ENCODE measurements around the gene CRTAC1. TPM values are rescaled to one million over a fixed set of nuclear protein-coding genes. Genes with fewer than 3 reads are reported as not detected.

Gene CRTAC1
- polyA plus RNA-seq (ENCODE audit: insufficient read length in 4 of 4), result 10 to 100 TPM in 3 of 4 donors, 1 to 10 TPM in 1; 4.4 to 52.9 (median 31.3) TPM

DNA sequence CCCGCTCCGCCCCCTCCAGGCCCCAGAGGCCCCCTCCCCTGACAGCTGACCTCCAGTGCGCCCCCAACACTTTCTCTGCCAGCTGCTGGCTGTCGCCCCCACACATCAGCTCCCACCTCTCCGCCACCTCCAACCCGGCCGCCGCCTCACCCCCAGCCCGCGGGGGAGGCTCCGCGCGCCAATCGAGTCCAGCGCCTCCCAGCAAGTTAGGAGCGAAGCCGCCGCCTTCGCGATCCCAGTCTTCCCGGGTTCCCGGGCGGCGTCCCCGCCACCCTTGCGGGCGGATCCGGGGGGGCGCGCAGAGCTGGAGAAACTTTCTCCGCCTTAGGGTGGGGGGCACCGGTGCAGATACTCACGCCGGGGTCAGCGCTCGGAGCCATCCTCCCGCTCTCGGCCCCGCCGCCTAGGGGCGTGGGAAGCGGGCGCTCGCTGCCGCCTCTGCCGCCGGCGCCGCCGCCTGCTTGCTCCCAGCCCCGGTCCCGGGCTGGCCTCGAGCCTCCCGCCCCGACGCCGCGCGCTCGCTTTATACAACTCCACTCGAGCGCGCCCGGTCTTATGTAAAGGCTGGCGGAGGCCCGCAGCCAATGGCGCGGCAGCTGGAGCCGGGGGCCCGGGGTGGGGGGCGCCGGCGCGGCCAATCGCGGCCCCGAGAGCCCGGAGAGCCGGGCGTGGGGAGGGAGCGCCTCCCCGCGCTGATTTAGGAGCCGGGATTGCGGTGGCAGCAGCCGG is at the start of gene CRTAC1:
TSS of gene CRTAC1 (minus strand) at position 529 of the 729 bp plus-strand sequence. CDS start at position 380, 149 bp downstream.
- peak in 3 of 4 donors; percentile 61 to 70 (median 63) for DNase-seq (ENCODE audit: low read depth in 4 of 4, low spot score in 3 of 4)

DNA sequence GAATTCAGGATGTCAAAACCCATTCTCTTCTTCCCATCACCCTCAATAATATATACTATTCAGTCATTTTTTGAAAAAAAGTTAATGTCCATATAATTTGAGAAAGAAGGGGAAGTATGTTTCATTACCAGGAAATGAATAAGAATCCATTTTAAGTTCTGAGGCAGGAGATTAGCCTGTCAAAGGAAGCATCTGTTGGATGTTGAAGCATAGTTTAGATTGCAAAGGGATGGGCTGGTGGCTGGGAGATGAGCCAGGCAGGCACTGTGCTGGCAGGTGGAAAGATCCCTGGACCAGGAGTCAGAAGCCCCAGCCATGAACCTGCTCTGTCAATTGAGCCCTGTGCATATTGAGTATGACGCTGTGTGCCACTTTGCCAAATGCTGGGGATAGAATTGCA is 48.4 kb upstream of the CRTAC1 start:
- no peak for DNase-seq (ENCODE audit: low read depth in 4 of 4, low spot score in 3 of 4)

- no peak for DNase-seq (ENCODE audit: low read depth in 4 of 4, low spot score in 3 of 4)
Measured at GRCh38 chr10:98077223-98077622, 46.8 kb upstream of the CRTAC1 start.

DNA sequence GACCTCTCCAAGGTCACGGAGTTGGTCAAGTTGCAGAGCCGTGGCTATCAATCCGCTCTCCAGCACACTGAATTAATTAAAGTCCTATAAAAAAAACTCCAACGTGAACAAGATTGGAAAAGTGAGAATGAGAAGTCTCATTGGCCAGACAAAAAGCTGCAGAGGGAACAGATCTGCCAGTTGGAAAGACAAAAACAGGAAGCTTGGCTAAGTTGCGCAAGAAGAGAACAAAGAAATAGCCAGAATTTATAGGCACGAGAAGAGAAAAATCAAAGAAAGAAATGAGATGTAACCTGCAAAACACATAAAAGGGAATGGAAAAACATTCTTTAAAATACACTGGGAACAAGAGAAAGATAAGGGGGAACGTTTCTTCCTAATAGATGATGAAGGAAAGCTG is 45.7 kb upstream of the CRTAC1 start:
- DNase-seq (ENCODE audit: low read depth in 4 of 4, low spot score in 3 of 4), result no peak

DNA sequence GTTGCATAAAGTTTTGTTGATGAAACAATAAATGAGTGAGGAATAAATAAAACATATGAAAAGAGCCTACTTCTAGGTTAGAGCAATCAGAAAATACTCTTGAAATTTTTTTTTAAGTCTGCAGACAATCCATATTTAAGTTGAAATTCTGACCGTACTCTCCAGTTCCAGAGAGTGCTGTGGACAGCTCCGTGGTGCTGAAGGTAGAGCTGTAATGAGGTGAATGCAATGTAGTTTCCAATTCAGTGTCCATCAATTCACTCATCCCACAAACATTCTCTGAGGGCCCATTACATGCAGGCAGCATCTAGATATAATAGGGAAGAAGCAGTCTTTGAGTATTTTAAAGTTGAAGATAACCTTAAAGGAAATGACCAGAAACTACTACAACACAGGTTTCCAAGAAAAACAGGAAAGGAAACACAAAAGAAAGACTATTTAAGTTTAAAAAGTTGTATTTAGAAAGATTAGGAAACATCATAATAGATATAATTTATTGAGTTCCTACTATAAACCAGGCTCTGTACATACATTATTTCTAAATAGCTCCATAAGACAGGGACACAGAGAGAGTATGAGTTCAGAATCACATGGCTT is 44.0 kb upstream of the CRTAC1 start:
- DNase-seq (ENCODE audit: low read depth in 4 of 4, low spot score in 3 of 4), result peak in 2 of 4 donors; percentile 12 to 25

DNA sequence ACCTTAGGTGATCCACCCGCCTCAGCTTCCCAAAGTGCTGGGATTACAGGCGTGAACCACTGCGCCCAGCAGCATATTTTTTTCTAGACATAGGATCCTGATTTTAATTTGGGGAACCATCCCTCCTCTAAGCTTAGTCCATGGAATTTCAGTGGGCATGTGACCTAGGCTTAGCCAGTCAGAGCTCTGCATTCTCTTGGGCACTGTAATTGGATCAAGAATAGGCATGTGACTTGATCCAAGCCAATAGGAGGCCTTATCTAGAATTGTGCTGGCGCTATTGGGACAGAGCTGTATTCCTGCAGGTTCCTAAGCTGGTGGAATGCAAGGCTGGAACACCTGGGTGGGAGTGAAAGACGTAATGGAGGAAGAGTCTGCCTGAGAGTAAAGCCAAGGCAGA is 36.7 kb upstream of the CRTAC1 start:
- DNase-seq (ENCODE audit: low read depth in 4 of 4, low spot score in 3 of 4), result no peak

- no peak for DNase-seq (ENCODE audit: low read depth in 4 of 4, low spot score in 3 of 4)
Measured at GRCh38 chr10:98063740-98064027, 33.3 kb upstream of the CRTAC1 start.

DNA sequence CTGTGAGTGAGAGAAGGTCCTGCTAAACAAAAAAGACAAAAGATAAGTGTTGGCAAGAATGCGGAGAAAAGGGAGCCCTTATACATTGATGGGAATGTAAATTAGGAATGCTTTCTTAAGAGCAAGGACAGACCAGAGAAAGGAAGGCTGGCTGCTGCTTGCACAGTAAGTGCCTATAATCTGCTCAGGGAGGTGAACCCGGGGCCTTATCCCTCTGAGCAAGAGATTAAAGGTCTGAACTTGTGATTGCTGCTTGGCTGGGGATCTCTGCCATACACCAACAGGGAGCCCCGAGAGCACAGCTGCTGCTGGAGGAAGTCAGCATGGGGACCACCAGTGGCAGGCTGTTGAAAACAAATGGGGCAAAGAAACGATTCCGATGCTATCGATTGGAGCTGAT is 32.0 kb upstream of the CRTAC1 start:
- no peak for DNase-seq (ENCODE audit: low read depth in 4 of 4, low spot score in 3 of 4)

GRCh38 chr10:98060079-98060478 is 29.7 kb upstream of the CRTAC1 start:
- DNase-seq (ENCODE audit: low read depth in 4 of 4, low spot score in 3 of 4), result no peak

DNA sequence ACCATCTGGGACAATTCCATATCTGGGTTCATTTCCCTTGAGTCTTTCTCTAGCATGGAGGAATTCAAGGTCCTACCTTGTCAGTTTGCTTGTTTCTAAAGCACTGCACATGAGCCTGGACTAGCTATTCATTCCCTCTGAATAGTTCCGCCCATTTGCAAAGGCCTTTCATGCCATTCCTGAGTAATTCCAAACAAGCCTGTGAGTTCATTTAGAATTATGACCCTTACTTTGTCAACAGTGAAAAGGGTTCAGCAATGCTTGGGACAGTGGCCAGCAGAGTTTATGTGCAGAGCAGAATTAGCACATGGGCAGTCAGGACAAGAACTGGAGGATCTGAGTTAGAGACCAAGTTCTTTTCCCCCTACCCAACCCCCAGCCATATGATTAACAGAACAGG is 27.9 kb upstream of the CRTAC1 start:
- DNase-seq (ENCODE audit: low read depth in 4 of 4, low spot score in 3 of 4), result no peak

DNA sequence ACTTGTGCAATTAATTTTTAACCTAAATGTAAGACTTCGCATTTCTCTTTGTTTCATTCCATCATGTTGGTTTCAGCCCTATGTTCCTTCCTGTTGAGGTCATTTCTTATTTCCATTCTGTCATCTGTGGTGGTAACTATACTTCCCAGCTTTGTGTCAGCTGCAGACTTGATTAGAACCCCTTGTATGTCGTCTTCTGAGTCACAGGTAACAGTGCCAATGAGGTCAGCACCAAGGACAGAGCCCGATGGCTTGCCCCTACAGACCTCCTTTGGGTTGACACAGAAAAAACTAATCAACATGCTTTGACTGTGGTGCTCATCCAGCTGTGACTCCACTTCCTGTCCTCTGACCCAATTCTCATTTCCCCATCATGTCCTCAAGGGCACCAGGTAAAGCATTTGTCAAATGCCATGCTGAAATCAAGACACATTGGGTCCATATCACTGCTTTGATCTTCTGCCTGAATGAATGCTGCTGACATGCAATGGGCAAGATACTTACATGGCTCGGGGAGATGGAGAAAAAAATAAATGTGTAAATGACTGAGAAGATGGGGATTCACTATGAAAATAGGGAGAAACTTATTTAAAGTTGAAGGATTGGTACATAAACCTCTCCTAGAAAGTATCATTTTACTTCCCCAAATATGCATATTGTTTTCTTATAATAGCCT is 25.6 kb upstream of the CRTAC1 start:
- DNase-seq (ENCODE audit: low read depth in 4 of 4, low spot score in 3 of 4), result peak in 2 of 4 donors; percentile 10 to 36

DNA sequence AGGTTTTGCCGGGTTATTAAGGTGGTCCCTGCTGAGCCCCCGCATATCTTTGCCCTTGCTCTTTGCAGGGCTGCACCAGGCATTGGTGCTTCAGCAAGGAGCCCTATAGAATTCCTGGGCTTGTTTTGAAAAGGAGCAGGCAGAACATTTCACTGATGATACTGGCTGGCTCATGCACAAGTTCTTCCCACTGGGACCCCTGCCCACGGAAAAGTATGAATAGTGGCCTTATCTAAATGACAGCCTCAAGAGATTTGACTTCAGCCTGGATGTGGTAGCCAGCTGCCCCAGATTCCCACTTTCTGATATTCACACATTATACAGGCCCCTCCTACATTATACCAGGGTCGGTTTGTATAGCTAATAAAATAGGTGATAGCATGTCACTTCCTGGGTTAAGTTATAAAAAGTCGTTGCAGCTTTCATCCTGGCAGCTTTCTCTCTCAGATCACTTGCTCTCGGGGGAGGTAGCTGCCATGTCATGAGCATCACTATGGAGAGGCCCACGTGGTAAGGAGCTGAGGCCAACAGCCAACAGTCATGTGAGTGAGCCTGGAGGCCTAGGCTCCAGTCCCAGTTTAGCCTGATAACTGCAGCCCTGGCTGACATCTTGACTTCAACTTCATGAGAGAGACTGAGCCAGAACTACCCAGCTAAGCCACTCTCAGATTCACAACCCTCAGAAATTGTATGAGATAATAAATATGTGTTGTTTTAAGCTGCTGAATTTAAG is 16.8 kb upstream of the CRTAC1 start:
- no peak for DNase-seq (ENCODE audit: low read depth in 4 of 4, low spot score in 3 of 4)

- DNase-seq (ENCODE audit: low read depth in 4 of 4, low spot score in 3 of 4), result no peak
Measured at GRCh38 chr10:98045785-98046389, 15.5 kb upstream of the CRTAC1 start.

DNA sequence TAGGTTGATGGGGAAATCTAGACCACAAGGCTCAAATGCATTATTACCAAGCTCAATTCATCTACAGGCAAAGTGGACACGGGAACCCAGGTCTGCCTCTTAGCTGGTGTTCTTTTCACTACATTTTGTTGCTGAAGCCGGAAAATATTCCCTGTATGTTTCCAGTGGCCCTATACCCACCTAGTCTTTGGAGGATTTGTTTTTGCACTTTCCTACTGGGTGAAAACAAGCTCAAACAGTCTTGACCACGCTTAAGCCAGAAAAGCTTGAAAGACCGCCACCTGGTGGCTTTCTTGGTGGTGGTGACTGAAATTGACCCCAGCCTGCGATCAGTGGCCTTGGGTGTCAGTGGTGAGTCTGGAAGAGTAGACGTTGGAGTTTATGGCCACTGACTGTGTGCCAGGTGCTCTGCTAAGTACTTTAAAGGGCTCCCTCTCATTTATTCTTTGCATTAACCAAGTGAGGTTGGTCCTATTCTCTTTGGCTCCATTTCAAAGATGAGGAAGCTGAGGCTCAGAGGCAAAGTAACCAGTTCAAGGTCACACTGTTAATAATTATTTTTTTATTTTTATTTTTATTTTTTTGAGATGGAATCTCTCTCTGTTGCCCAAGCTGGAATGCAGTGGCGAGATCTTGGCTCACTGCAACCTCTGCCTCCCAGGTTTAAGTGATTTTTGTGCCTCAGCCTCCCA is 11.1 kb upstream of the CRTAC1 start:
- no peak for DNase-seq (ENCODE audit: low read depth in 4 of 4, low spot score in 3 of 4)

DNA sequence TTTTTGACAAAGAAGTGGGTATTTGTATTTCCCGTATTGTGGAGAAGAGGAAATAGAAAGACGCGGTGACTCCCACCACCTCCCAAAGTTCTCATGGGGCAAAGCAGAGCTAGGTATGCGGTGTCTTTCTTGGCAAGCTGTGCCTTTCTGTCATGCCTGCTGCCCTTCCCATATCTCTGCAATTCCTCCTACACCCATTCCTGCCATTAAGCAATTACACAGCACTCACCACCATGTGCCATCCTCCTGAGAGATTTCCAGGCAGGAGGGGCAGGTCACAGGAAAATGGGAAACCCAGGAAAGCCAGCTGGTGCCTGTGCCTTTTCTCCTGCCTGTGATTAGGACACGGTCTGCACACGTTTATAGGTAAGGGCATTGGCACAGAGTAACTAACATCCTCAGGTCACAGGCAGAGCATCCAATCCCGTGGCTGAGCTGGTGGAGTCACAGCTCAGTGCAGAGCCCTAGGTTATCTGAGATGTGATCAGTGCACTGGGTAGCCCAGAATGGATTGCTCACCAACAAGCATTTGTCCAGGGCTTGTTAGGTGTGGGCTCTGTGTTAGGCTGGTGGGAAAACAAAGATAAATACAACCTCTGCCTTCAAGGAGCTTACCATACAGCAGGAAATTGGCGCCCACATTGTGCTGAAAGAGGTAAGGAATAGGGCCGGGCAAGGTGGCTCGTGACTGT is 9.4 kb upstream of the CRTAC1 start:
- DNase-seq (ENCODE audit: low read depth in 4 of 4, low spot score in 3 of 4), result no peak

- no peak for DNase-seq (ENCODE audit: low read depth in 4 of 4, low spot score in 3 of 4)
Measured at GRCh38 chr10:98038288-98038687, 7.9 kb upstream of the CRTAC1 start.

- DNase-seq (ENCODE audit: low read depth in 4 of 4, low spot score in 3 of 4), result no peak
Measured at GRCh38 chr10:98035599-98035998, 5.2 kb upstream of the CRTAC1 start.

DNA sequence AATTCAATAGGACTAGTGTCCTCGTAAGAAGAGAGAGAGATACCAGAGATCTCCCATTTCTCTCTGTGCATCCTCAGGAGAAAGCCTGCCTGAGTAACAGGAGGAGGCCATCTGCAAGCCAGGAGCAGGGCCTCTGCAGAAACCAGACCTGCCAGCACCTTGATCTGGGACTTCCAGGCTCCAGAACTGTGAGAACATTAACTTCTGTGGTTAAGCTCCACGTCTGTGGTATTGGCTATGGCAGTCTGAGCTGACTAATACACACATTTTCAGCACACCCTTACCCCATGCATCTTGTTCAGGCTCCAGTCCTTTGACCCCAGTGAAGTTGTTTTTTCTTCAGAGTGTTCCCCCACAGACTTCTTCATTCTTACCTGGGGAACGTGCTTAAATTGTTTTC is 3.1 kb upstream of the CRTAC1 start:
- no peak for DNase-seq (ENCODE audit: low read depth in 4 of 4, low spot score in 3 of 4)

DNA sequence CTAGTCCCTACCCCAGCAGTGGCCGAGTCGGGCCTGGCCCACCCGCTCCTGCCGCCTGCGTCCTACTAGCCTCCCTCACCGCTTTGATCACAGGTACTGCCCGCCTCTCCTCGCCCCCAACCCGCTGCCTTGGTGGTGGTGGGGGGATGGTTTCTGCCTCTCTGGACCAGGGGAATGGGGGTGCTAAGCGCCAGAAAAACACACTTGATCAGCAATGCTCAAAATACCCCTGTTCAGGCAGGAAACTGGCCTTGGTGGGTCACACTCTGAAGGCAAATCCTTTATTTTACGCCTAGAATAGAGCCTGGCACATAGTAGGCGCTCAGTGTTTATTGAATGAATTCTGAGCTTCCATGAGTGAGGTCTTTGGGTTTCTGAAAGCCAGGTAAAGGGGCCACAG is 1.0 kb upstream of the CRTAC1 start:
- no peak for DNase-seq (ENCODE audit: low read depth in 4 of 4, low spot score in 3 of 4)

- peak in 1 of 4 donors; percentile 14 for DNase-seq (ENCODE audit: low read depth in 4 of 4, low spot score in 3 of 4)
Measured at GRCh38 chr10:98030991-98031431, 590 bp upstream of the CRTAC1 start.
